ACC112 (cell line): ENCODE data around the gene GABRA6.

ENCODE experiments used
- H2AFZ ChIP-seq: fragments of 200-600 bp; sonication (generic); one replicate; pipeline ENCODE4 v1.6.0; 2017; ENCODE audit warnings: antibody characterized with exemption, low read length; ENCODE audit not compliant: unreplicated experiment
- H3K27ac ChIP-seq: fragments of 200-600 bp; sonication (generic); 2 replicates; pipeline ENCODE4 v1.5.1; 2014; ENCODE audit warnings: low read depth, mild to moderate bottlenecking, antibody characterized with exemption, low read length, moderate library complexity
- H3K27me3 ChIP-seq: fragments of 200-600 bp; sonication (generic); 2 replicates; pipeline ENCODE4 v1.6.1; 2014; ENCODE audit warnings: mild to moderate bottlenecking, antibody characterized with exemption, low read length, moderate library complexity, mixed read lengths; ENCODE audit not compliant: insufficient read depth
- H3K36me3 ChIP-seq: fragments of 200-600 bp; sonication (generic); 2 replicates; pipeline ENCODE4 v1.6.1; 2016; ENCODE audit warnings: mild to moderate bottlenecking, antibody characterized with exemption, low read length, moderate library complexity, mixed read lengths; ENCODE audit not compliant: insufficient read depth
- H3K4me1 ChIP-seq: fragments of 200-600 bp; sonication (generic); one replicate; pipeline ENCODE4 v1.6.1; 2016; ENCODE audit warnings: low read length, mixed read lengths; ENCODE audit not compliant: insufficient read depth, unreplicated experiment, control insufficient read depth
- H3K4me3 ChIP-seq: fragments of 200-600 bp; sonication (generic); 2 replicates; pipeline ENCODE4 v1.5.1; 2014; ENCODE audit warnings: mild to moderate bottlenecking, low read depth, low read length
- H3K79me2 ChIP-seq: fragments of 200-600 bp; sonication (generic); one replicate; pipeline ENCODE4 v1.6.0; 2016; ENCODE audit warnings: low read length; ENCODE audit not compliant: control insufficient read depth, unreplicated experiment, insufficient read depth

Gene GABRA6

GRCh38 chr5:161751265-161751664, 65.7 kb downstream of the GABRA6 start:
- H3K4me1 ChIP-seq, result no peaks in the 10 kb centered on the region
- no peaks in the 10 kb centered on the region for H3K79me2 ChIP-seq
- H3K27me3 ChIP-seq, result no peaks in the 10 kb centered on the region
- H3K4me3 ChIP-seq, result no peak overlapping the region
- no peak overlapping the region for H3K27ac ChIP-seq
- H2AFZ ChIP-seq, result no peak overlapping the region
- no peaks in the 10 kb centered on the region for H3K36me3 ChIP-seq
